HG03457 (cell line): ENCODE data around the gene GNPDA1.
A peak's percentile ranks its signal among the peaks of the same experiment; 100 is the strongest.
"Not testable (repeated sequence)": the region's sequence is repeated elsewhere in the genome, so short reads cannot be mapped to it uniquely, and the experiment has no call there.

Experiments used
- ATAC-seq: cut with Tn5 transposase; IDR thresholded peaks from one replicate; pipeline ENCODE4 v1.9.1; 2021; ENCODE audit warnings: moderate number of reproducible peaks; ENCODE audit not compliant: unreplicated experiment

GNPDA1 gene

DNA sequence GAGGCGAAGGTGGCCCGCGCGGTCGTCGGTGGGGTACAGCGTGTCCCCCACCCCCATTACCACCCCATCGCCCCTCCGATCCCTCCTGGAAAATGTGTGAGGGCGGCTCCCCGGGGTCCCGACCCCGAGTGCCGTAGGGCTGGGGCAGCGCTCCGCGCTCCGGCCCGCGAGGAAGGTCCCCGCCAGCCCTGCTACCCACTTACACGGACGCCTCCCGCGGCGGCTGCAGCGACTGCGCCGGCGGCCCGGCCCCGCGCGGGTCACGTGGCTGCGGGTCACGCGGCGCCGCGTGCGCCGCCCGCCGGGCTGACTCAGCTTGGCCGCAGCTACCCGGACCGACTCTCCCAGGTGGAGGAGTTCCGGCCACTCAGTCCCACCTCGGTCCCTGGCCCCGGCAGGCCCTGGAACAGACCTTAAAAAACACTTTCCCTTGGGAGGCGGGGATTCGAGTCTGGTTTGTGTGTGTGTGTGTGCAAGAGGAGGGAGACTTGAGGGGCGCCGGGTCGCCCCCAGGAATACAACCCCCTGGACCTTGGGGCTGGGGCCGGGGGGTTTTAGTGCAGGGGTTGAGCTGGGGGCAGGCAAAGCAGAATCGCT is at the start of gene GNPDA1:
Gene GNPDA1 (minus strand): TSS at position 236 of the 597 bp plus-strand sequence. CDS start 992 bp downstream, outside the sequence.
- peak; percentile 39 for ATAC-seq

DNA sequence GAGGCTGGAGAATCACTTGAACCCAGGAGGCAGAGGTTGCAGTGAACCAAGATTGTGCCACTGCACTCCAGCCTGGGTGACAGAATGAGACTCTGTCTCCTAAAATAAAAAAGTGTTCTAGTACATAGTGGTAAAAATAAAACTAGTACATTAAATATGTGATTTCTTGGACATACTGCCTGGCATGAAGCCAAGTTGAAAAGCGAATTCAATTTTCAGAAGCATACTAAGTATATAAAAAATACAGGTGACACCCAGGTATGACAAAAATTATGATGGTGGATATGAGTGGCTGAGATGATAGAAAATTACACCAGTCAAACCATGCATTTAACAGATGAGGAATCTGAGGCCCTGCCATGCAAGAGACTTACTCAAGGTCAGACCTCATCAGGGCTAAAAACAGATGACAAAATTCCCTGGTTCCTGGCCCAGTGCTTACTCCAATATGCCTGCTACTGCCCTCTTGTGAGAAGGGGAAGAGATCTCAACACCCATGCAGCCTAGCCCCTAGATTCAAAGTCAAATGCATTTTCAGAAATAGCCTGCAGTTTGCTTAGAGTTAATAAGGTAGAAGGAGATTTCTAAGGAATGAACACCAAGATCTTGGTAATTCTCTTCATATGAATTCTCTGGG is 46.6 kb upstream of the GNPDA1 start:
- ATAC-seq: no peak

DNA sequence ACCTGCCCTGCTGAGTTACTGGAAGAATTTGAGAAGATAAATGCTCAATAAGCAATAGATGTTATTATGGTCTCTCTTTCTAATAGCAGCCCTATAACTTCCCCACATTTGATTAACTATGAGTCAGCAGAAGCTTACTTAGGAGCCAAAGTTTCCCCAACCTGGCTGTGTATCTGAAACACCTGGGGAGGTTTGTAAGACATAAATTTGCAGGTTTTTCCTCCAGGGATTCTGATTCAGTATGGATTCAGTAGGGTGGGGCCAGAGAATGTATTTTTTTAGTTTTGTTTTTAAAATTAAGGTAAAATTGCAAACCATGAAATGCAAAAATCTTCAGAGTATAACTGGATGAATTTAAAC is 44.9 kb upstream of the GNPDA1 start:
- no peak for ATAC-seq

DNA sequence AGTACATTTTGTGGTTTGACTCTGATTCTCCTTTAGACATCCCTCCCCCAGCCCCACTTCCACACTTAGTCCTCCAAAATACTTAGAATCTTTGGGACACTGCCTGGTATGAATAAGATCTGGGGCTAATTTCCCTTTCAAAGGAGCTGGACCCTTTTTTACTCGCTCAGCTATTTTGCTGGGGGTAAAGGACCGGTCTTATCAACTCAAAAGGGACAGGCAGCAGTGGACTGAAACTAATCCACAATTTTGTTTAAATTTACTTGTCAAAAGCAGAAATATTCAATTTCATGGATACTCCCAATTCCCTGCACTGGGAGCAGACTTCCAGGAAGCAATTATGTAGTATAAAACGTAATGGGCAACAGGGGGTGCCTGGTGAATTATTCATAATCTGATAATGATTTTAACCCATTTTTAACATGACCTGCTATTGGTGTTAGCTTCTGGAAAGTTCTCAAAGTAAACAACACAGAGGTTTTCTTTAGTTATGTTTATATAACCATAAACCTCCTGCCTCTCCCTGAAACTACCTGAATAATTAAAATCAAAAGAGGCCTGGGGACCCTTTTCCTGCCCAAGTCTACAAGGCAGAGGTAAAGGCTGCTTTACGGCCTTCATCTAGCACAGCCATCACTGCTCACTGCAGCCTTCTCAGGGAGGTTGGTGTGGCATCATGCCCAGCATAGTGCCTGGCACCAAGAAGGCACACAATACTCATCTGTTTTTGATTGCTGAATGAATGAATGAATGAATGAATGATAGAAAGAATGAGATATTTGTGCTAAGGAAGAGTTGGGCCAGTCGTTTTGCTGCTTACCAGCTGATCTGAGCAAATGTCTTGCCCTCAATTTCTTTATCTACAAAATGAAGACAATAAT is 44.2 kb upstream of the GNPDA1 start:
- no peak for ATAC-seq

DNA sequence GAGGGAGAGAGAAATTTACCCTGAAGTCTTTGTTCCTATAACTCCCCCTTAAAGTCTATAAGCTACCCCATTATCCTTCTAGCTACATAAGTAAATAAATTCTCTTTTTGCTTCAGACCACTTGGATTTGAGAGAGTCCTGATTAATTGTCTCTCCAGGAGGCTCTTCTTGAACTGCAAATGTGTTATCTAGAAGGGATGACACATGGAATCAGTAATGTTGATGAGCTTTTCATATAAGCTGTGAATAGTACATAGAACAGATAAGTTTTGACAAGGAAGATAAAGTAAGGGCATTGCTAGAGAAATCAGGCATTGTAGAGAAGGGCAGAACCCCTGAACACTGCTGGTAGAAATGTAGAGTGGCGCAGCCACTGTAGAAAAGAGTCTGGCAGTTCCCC is 42.5 kb upstream of the GNPDA1 start:
- ATAC-seq: no peak

DNA sequence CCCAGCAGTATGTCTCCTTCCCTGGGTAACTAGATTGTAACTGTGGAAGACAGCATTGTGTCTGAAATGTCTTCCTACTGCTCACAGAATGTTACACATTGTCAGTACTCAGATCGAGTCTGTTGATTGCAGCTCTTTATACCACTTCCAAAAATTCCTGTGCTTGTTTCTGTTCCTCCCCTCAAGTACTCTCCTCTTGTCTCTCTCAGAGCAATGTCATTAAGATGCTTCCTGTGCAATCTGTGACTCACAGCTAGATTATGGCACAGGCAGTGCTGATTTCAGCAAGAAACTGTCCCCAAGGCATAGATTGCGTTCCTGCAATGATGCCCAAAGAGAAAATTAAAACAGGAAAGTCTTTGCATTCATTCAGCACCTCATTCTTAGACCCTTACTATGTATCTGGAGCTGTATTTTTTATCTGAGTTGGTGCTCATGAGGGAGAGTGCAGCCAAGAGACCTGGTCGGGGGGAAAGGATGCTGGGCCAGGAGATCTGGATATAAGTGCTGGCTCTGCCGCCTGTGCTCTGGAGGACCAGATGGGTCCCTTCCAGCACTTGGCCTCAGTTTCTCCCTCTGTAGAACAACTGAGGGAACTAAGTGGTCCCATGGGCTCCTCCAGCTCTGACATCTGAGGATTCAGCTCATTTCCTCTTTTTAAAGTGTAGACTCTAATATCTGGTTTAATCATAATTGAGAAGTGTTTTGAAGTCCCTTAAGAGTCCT is 40.8 kb upstream of the GNPDA1 start:
- no peak for ATAC-seq

DNA sequence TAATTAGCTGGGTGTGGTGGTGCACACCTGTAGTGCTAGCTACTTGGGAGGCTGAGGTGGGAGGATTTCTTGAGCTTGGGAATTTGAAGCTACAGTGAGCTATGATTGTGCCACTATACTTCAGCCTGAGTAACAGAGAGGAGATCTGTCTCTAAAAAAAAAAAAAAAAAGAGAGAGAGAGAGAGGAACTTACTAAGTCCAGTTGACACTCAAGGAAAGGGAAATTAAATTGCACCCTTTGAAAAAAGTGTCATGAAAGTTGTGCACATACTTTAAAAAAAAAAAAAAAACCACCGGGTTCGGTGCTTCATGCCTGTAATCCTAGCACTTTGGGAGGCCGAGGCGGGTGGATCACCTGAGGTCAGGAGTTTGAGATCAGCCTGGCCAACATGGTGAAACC is 39.2 kb upstream of the GNPDA1 start:
- ATAC-seq: not testable (repeated sequence)

DNA sequence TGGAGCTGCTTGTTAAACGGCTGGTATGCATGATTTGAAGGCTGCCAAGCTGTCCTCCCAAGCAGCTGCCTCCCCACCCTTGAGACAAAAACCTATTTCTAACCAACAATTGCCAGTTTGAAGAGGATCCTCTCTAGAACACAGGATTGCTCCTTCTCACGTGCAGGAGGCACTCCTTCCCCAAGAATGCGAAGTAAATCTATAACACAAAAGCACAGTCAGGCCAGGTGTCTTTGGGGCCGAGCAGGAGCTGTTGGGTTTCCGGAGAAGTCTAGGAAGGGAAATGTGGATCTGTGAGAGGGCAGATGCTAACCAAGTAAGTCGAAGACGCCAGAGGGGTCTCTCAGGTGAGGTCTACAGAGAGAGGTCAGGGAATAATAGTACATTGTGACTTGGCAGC is 35.4 kb upstream of the GNPDA1 start:
- ATAC-seq: no peak

DNA sequence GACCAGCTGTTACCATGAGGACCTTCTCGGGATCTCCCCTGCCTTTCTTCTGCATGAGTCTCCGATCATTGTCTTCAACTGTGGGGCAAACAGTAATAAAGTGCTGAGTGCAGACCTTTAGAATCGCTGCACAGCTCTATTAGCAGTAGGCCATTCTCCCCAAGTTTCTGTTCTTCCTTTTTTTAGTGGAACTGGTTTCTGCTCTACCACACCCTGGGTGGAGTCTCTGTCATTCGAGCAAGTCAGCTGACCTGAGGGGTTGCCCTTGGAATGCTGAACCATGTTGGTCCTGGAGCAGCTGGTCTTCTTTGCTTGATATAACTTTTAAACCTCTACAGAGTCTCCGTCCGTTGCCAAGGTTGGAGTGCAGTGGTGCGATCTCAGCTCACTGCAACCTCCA is 33.4 kb upstream of the GNPDA1 start:
- no peak for ATAC-seq

DNA sequence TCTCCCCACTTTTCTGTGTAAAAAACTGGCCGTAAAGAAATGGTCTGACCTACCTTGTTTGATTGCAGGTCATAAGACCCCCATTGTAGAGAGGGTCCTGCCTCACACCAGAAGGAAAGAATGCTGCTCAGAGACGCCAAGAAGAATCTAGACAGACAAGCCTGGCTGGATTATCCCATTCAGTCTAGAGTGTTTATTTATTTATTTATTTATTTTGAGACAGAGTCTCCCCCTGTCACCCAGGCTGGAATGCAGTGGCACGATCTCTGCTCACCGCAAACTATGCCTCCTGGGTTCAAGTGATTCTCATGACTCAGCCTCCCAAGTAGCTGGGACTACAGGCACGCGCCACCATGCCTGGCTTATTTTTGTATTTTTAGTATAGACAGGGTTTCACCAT is 28.1 kb upstream of the GNPDA1 start:
- ATAC-seq: not testable (repeated sequence)

DNA sequence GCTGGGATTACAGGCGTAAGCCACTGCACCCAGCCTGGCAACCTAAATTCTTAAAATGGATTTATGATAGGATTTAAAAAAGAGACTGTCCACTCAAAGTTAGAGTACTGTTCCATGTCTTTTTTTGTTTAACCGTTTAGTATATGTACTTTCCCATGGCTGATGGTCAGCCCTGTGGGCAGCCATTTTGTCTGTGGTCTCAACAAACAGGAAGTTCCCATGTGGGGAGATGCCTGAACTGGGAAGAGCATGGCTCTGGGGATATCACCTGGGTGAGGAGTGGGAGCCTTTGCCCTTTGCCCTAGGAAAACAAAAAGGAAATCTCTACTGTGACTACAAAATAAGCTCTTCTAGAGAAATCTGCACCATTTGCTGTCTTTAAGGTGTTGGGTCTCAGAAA is 27.5 kb upstream of the GNPDA1 start:
- no peak for ATAC-seq

DNA sequence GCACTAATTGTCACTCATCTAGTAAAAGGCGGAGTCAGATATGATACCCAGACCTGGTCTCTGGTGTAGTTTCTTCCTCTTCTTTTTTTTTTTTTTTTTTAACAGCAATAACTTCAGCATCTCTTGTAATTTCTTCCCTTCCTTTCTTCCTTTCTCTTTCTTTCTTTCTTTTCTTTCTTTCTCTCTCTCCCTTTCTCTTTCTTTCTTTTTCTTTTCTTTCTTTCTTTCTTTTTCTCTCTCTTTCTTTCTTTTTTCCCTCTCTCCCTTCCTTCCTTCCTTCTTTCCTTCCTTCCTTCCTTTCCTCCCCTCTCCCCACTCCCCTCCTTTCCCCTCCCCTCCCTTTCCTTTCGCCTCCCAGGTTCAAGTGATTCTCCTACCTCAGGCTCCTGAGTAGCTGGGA is 25.9 kb upstream of the GNPDA1 start:
- no peak for ATAC-seq

DNA sequence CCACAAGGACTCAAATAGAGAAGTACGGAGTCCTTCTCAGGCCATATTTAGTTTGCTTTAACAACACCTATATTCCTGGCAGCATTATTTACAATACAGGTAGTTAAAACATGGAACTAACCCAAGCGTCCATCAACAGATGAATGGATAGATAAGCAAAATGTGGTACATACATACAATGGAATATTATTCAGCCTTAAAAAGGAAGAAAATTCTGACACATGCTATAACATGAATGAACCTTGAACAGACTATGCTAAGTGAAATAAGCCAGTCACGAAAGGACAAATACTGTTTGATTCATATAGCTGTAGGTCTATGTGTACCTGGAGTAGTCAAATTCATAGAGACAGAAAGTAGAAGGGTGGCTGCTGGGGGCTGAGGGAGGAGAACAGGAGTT is 24.8 kb upstream of the GNPDA1 start:
- not testable (repeated sequence) for ATAC-seq

DNA sequence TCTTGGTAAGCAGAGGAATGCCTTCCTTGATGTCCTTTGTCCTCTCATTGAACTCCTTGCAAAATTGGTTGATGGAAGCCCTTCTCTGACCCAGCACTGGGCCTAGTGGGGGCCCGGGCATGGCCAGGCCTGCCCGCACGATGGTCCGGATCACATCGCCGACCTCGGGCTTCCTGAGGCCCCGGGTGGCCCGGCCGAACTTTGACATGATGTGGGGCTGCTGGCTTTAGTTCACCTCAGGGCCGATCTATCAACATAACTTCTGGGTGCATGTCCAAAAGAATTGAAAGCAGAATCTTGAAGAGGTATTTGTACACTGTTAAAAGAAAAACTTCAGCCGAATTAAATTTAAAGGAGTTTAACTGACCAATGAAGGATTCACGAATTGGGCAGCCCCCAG is 24.1 kb upstream of the GNPDA1 start:
- no peak for ATAC-seq

DNA sequence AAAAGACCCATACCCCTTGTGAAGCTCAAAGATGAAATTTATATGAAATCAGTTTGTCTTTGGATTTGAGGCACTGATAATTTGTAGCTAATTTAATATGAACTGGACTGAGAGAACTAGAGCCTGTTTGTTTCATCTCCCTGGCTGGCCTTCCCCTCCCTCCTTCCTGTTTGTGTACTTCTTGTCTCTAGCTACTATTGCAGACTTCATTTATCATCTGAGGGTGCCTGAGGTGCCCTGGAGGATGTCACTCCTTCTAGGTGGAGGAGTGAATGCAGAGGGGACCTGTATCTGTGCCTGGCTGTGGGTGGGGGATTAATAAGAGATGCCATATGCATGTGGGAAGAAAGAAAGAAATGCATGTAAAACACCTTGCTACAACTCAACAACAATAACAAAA is 22.2 kb upstream of the GNPDA1 start:
- ATAC-seq: no peak

DNA sequence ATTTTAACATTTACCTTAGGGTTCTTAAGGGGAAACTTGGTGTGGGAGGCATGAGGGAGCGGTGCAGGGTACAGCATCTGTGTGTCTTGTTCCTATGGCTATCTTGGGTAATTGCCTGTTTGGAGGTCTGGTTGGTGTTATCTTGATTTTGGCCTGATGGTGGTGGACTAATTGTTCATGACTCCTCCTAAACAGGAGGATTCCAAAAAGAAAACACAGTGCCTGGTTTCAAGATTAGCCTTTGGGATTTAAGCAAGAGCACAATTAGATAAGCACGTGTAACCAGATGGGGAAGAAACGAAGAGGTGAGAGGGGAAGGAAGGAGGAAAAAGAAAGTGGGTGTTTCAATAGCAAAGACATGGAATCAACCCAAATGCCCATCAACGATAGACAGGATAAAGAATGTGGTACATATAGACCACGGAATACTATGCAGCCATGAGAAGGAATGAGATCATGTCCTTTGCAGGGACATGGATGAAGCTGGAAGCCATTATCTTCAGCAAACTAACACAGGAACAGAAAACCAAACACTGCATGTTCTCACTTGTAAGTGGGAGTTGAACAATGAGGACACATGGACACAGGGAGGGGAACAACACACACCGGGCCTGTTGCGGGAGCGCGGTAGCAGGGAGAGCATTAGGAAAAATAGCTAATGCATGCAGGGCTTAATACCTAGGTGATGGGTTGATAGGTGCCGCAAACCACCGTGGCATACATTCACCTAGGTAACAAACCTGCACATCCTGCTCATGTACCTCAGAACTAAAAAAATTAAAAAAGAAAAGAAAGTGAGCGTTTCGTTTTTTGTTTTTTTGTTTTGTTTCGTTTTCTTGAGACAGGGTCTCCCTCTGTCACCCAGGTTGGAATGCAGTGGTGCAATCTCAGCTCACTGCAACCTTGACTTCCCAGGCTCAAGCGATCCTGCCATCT is 21.1 kb upstream of the GNPDA1 start:
- ATAC-seq: not testable (repeated sequence)

DNA sequence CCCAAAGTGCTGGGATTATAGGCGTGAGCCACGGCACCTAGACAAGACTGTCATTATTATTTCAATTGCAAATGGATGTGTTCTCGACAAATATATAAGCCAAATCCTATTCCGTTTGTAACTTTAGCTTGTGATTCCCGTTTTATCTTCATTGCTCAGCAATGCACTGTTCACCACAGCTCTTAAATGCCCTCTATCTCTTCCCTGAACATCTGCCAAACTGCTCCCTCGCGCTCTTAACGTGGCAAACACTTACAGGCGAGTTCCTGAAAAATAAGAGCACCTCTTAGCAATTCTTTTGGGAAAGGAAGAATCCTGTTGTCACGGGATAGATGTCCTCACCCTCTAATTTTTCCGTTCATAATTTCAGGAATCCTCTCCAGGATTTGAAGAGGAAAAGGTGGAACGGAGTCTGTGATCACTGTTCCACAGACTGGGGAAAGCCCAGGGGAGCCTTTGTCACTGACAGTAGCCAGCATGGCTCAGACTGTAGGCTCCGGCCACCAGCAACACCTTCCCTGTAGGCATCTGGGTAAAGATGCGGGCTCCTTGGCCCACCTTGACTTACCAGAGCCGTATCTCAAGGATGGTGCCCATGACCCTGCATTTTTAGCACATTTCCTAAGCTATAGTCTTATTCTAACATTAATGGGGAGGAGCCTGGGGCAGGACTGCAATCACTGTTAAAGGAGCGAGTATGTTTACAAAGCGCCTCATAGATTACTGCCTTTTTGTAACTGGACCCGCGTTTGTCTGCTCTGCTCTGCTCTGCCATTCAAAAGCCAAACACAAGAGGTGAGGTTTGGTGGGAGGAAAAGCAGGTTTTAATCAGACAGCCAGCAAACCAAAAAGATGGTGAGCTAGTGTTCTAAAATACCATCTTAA is 20.2 kb upstream of the GNPDA1 start:
- ATAC-seq: no peak

DNA sequence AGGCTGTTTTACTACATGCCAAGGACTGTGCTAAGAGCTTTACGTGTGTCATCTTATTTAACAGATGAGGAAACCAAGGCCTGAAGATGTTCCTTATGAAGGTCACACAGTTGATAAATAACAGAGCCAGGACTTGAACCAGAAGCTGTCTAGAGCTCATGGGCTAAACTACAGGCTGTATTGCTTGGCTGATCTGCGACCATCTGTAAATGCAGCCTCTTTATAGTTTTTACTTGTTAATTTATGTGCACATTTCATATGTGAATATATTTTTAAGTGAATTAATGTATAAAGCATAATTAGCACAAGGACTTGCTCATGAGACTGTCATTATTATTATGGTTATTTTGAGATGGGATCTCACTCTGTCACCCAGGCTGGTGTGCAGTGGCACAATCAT is 19.3 kb upstream of the GNPDA1 start:
- ATAC-seq: no peak

DNA sequence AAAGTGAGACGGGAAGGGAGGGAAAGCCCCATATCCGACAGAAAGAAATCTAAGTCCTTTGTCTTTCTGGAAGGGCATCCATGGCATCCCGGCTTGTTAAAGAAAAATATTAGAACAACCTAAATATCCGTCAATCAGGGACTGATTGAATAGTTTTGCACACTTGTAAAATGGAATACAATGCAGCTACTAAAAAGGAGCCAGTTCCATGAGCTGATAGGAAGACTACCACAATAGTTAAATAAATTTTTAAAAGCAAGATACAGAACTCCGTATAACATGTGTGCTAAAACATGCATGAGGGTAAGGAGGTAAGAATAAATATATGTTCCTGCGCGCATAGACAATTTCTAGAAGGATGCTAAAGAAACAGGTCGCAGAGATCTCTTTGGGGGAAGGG is 12.8 kb upstream of the GNPDA1 start:
- ATAC-seq: no peak
